ENCODE measurements around the gene CNTLN. TPM values are rescaled to one million over a fixed set of nuclear protein-coding genes. Genes with fewer than 3 reads are reported as not detected.

Gene CNTLN
- total and polyA plus RNA-seq, 2 donors (not counting 1 experiment from before 2014, with no cell fraction given): 0.30 to 0.94 TPM

- H3K27ac ChIP-seq (ENCODE audit: low read length in 2 of 2): no peak overlapping the region
- H3K4me3 Mint-ChIP-seq: no peak overlapping the region
- H3K4me2 ChIP-seq (replicated peaks; ENCODE audit: low read depth, low read length, poor library complexity, severe bottlenecking): no peak overlapping the region
- DNase-seq: no peak
- H3K79me2 ChIP-seq (ENCODE audit: control insufficient read depth, insufficient read depth, low read length): no peaks in the 10 kb centered on the region
- ChIA-PET POLR2A (no interaction called here), CTCF (no interaction called here)
- H2AFZ ChIP-seq (ENCODE audit: insufficient read depth, low read depth, low read length, poor library complexity, severe bottlenecking): no peak overlapping the region
- TF ChIP-seq CTCF (IDR thresholded peaks at IDR 0.05): no peak
- TF ChIP-seq EZH2 (IDR thresholded peaks at IDR 0.05; ENCODE audit: borderline replicate concordance, insufficient read depth, low read depth, low read length, poor library complexity, severe bottlenecking): no peak
- H3K4me3 ChIP-seq (ENCODE audit: control extremely low read depth in 1 of 5, extremely low read depth in 1 of 5, insufficient read depth in 1 of 5, low read depth in 2 of 5, low read length in 4 of 5): no peak overlapping the region
- ATAC-seq (ENCODE audit: low read depth): no peak
- peaks cover 0 to 10% (median 1%) of the 10 kb centered on the region in 4 experiments for H3K27me3 ChIP-seq (replicated peaks in 1 of 4; ENCODE audit: control extremely low read depth in 1 of 4, control insufficient read depth in 3 of 4, insufficient read depth in 4 of 4, low read length in 3 of 4)
- H3K27ac Mint-ChIP-seq: no peak overlapping the region
- H3K9me3 ChIP-seq (ENCODE audit: control extremely low read depth in 1 of 3, control insufficient read depth in 2 of 3, insufficient read depth in 1 of 3, low read length in 2 of 3): no peaks in the 10 kb centered on the region
- peaks cover 7 to 11% of the 10 kb centered on the region in 2 donors for H3K4me1 ChIP-seq (ENCODE audit: control insufficient read depth in 2 of 2, insufficient read depth in 2 of 2, low read length in 2 of 2)
- no peaks in the 10 kb centered on the region for H3K9me3 Mint-ChIP-seq (ENCODE audit: insufficient read depth)
- H4K20me1 ChIP-seq (ENCODE audit: control insufficient read depth, insufficient read depth, low read length, poor library complexity, severe bottlenecking): no peaks in the 10 kb centered on the region
- H3K4me1 Mint-ChIP-seq: peaks cover 17% of the 10 kb centered on the region
- H3K9ac ChIP-seq (ENCODE audit: low read length): no peak overlapping the region
- H3K36me3 ChIP-seq (replicated peaks in 1 of 2; ENCODE audit: control extremely low read depth in 1 of 2, control insufficient read depth in 1 of 2, extremely low read depth in 1 of 2, insufficient read depth in 2 of 2, low read length in 1 of 2): no peaks in the 10 kb centered on the region
- peaks cover 10% of the 10 kb centered on the region for H3K27me3 Mint-ChIP-seq
- intact Hi-C loops (cut with micrococcal nuclease): no loop called here
Observed at GRCh38 chr9:17137566-17137965, 2.7 kb downstream of the CNTLN start.

GRCh38 chr9:17138503-17138902, 3.7 kb downstream of the CNTLN start:
- no peak overlapping the region for H2AFZ ChIP-seq (ENCODE audit: insufficient read depth, low read depth, low read length, poor library complexity, severe bottlenecking)
- H3K9me3 ChIP-seq (ENCODE audit: control extremely low read depth in 1 of 3, control insufficient read depth in 2 of 3, insufficient read depth in 1 of 3, low read length in 2 of 3): no peaks in the 10 kb centered on the region
- no peak overlapping the region for H3K27ac Mint-ChIP-seq
- ChIA-PET POLR2A (no interaction called here), CTCF (no interaction called here)
- H3K9ac ChIP-seq (ENCODE audit: low read length): no peak overlapping the region
- no peaks in the 10 kb centered on the region for H3K9me3 Mint-ChIP-seq (ENCODE audit: insufficient read depth)
- DNase-seq: no peak
- TF ChIP-seq EZH2 (IDR thresholded peaks at IDR 0.05; ENCODE audit: borderline replicate concordance, insufficient read depth, low read depth, low read length, poor library complexity, severe bottlenecking) (no peak), CTCF (IDR thresholded peaks at IDR 0.05) (no peak)
- no peak overlapping the region for H3K4me3 ChIP-seq (ENCODE audit: control extremely low read depth in 1 of 5, extremely low read depth in 1 of 5, insufficient read depth in 1 of 5, low read depth in 2 of 5, low read length in 4 of 5)
- no peaks in the 10 kb centered on the region for H4K20me1 ChIP-seq (ENCODE audit: control insufficient read depth, insufficient read depth, low read length, poor library complexity, severe bottlenecking)
- no peaks in the 10 kb centered on the region for H3K79me2 ChIP-seq (ENCODE audit: control insufficient read depth, insufficient read depth, low read length)
- H3K4me2 ChIP-seq (replicated peaks; ENCODE audit: low read depth, low read length, poor library complexity, severe bottlenecking): no peak overlapping the region
- no peaks in the 10 kb centered on the region for H3K36me3 ChIP-seq (replicated peaks in 1 of 2; ENCODE audit: control extremely low read depth in 1 of 2, control insufficient read depth in 1 of 2, extremely low read depth in 1 of 2, insufficient read depth in 2 of 2, low read length in 1 of 2)
- no peak overlapping the region for H3K4me3 Mint-ChIP-seq
- H3K4me1 Mint-ChIP-seq: peaks cover 17% of the 10 kb centered on the region
- H3K27ac ChIP-seq (ENCODE audit: low read length in 2 of 2): no peak overlapping the region
- H3K27me3 ChIP-seq (replicated peaks in 1 of 4; ENCODE audit: control extremely low read depth in 1 of 4, control insufficient read depth in 3 of 4, insufficient read depth in 4 of 4, low read length in 3 of 4): peaks cover 0 to 10% (median 1%) of the 10 kb centered on the region in 4 experiments
- no peak for ATAC-seq (ENCODE audit: low read depth)
- peaks cover 9% of the 10 kb centered on the region for H3K27me3 Mint-ChIP-seq
- peaks cover 7 to 11% of the 10 kb centered on the region in 2 donors for H3K4me1 ChIP-seq (ENCODE audit: control insufficient read depth in 2 of 2, insufficient read depth in 2 of 2, low read length in 2 of 2)
- intact Hi-C loops (cut with micrococcal nuclease): no loop called here
- WGBS (ENCODE audit: insufficient coverage): no CpG with 5 or more reads among the region's 1 CpG
